ENCODE data around the gene GATB.

- TF ChIP-seq CTCF (IDR thresholded peaks at IDR 0.05), result no peak
- no peak for TF ChIP-seq EZH2 (IDR thresholded peaks at IDR 0.05)
- TF ChIP-seq EZH2phosphoT487 (IDR thresholded peaks at IDR 0.05), result no peak
These were observed 119.6 kb downstream of the GATB start for GRCh38 chr4:151641167-151641566.
